Measurements from ENCODE around the gene DAO.

DNA sequence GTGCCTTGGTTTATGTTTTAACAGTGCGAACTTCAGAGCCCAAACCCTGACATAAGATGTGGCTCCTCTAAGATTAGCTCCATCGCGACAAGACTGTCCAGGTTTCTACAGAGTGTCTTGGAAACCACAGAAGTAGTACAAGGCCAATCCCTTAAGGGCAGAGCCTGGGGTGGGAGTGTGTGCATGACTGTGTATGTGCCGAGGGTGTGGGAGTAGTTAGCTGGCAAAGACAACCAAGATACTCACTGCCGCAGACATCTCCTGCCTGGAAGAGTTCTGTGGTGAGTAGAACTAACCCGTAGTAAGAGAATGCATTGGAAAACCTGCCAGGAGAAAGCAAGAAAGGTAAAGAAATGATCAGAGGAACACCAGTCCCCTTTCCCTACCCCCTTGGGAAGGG, 54.1 kb downstream of the DAO start:
- TF ChIP-seq, protein P1, sequence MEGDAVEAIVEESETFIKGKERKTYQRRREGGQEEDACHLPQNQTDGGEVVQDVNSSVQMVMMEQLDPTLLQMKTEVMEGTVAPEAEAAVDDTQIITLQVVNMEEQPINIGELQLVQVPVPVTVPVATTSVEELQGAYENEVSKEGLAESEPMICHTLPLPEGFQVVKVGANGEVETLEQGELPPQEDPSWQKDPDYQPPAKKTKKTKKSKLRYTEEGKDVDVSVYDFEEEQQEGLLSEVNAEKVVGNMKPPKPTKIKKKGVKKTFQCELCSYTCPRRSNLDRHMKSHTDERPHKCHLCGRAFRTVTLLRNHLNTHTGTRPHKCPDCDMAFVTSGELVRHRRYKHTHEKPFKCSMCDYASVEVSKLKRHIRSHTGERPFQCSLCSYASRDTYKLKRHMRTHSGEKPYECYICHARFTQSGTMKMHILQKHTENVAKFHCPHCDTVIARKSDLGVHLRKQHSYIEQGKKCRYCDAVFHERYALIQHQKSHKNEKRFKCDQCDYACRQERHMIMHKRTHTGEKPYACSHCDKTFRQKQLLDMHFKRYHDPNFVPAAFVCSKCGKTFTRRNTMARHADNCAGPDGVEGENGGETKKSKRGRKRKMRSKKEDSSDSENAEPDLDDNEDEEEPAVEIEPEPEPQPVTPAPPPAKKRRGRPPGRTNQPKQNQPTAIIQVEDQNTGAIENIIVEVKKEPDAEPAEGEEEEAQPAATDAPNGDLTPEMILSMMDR (conservative IDR thresholded peaks at IDR 0.05; ENCODE audit: low read length) = no peak
- TF ChIP-seq EZH2phosphoT487 (IDR thresholded peaks at IDR 0.05; ENCODE audit: borderline replicate concordance, low read depth, low read length) = no peak
